RPMI8226 (cell line): ENCODE measurements around the gene ARMS2.

ENCODE experiments used
- DNase-seq: peaks from one replicate; pipeline ENCODE4 v3.0.0-alpha.2; 2015

ARMS2 gene

DNA sequence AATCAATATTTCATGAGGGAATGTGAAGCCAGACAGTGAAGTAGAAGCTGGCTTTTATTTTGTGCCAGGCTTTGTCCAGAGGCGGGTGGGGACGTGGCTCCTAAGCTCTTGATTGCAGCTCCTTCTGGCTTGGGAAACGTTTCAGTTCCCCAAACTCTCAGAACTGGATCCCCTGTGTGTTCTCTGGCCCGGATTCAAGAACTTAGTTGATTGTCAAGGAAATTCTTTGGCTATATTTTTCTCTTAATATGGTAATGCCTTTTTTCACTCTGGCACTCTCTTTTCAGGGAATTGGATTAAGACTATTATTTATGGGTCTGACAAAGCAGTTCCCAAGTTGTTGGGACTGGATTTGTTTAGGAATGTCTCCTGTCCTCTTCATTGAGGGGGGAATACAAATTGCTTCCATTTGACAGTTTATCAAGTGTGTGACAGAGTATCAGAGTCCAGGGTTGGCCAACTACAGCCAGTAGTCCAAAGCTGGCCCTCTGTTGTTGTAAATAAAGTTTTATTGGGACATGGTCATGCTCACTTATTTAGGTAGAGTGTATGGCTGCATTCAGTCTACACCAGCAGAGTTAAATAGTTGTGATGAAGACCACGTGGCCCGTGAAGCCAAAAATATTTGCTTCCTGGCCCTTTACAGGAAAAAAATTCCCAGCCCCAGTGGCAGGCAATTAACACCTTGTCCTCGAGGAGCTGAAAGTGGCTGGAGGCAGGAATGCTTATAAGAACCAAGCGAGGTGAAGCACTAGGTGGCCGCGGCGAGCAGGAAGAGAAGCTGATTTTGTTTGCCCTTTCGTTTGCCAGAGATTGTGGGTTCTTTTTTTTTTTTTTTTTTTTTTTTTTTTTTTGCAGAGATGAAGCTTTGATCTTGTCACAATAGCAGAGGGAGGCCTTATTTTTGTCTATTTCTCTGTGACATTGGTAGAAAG, 41.2 kb downstream of the ARMS2 start:
- DNase-seq, result peak; percentile 31

DNA sequence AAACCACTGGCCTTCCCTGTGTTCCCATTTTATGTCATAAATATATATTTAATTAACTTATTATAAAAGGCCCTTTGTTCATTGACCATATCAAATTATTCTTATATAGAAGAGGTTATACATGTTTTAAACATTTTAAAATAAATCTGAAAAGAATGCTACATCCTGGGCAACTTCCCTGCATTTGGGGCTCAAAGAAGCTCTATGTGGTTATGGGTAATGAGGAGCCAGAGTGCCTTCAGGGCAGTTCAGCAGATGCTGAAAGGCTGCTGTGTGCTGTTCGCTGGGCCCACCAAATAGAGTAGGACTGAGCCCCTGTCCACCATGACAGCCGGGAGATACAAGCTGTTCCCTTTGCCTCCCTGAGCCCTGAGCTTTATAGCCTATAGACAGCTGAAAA, 42.8 kb downstream of the ARMS2 start:
- no peak for DNase-seq

DNA sequence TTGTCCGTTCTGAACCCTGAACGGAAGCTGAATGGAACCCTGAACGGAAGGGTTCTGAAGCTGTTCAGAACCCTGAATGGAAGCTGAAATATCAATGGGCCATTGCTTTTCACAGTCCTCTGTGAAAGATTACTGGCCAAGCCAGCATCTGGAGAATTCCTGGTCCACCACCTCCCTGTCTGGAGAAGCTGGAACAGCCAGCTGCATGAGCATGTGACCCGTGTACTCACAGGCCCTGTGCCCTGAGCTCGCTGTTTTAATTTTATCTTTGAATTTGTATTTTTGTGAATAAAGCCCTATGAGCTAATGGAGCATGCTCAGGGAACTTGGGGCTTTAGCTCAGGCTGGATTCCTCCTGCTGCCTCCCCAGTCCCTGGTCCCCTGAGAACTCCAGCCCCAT, 44.1 kb downstream of the ARMS2 start:
- no peak for DNase-seq

DNA sequence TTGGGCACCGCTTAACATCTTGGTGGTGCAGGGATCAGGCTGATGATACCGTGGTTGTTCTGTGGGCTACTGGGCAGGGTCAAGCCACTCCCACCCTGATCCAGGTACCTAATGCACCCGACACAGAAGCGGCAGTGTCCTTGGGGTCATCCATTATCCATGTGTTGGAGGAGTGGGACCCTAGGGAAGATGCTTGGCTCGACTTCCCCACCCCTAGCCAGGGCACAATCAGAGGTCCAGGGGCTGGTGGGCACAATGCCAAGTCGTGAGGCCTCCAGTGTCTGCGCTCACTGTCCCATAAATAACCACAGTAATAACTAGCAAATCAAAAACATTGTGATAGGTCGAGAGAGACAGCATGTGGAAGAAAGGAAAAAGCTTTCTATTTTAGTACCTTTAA, 44.6 kb downstream of the ARMS2 start:
- no peak for DNase-seq

DNA sequence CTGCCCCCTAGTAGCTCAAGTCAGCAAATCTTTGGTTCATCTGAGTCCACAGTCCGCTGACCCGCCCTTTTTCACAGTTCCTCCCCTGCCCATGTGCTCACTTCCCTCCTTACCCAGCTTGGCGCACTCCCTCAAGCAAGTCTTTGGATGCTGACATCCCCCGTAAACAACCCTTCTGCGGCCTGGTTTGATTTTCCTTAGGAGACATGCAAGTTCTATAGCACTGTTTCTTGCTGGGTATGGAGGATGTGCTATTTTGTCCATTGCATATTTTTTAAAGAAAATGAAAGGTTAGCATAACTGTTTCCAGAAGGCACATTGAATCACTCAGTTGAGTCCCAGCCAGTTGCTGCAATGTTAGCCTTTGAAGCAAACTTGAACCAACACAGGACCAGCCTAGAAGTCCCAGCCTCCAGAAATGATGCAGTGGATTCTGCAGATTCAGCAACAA, 45.1 kb downstream of the ARMS2 start:
- DNase-seq, result peak; percentile 66

DNA sequence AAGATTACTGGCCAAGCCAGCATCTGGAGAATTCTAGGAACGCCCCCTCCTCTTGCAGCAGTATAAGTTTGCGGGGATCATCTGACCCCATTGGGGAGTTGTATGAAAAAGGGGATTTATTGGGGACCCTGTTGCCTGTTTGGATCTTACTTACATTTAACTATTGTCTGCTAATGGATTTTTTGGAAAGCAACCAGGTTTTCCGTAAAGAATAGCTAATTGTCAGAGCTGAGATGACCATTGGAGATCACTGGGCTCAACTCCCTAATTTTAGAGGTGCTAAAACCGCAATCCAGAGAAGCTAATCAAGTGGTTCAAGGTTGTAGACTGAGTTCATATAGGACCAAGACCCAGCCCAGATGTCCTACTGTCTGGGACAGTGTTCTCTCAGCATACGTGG, 45.7 kb downstream of the ARMS2 start:
- DNase-seq, result no peak

DNA sequence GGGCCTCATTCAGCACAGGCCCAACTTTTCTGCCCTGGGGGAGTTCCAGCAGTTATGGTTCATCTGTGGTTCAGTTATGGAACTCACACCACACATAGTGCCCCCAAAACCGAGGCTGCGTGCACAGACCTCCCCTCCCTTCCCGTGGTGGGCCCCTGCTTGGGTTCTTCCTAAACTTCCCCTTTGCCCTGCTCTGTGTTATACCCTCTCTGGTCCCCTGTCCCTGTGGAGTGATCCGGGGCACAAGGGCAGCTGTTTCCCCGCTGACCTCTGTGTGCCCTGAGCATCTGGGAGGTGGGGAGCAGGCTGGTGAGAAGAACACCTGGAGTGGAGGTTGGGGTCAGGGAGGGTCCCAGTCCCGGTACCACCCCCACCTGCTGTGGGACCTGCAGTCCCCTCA, 46.3 kb downstream of the ARMS2 start:
- DNase-seq, result no peak

DNA sequence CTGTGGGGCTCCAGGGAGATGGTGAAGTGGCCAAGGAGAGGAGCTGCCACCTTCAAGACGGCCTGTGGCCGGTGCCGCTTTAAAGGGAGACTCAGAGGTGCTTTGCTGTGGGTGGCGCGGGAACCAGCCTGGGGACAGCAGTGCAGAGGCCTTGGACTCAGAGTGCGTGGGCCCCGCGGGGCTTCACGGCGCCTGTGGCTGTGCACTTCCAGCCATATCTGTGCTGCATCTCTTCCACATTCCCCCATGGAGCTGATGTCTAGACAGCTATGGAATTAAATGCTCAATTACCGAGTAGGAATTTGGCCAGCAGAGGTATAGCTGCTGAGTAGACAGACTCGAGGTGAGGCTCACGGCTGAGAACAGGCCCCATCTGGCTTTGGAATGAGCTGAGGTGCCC, 48.6 kb downstream of the ARMS2 start:
- DNase-seq, result no peak

DNA sequence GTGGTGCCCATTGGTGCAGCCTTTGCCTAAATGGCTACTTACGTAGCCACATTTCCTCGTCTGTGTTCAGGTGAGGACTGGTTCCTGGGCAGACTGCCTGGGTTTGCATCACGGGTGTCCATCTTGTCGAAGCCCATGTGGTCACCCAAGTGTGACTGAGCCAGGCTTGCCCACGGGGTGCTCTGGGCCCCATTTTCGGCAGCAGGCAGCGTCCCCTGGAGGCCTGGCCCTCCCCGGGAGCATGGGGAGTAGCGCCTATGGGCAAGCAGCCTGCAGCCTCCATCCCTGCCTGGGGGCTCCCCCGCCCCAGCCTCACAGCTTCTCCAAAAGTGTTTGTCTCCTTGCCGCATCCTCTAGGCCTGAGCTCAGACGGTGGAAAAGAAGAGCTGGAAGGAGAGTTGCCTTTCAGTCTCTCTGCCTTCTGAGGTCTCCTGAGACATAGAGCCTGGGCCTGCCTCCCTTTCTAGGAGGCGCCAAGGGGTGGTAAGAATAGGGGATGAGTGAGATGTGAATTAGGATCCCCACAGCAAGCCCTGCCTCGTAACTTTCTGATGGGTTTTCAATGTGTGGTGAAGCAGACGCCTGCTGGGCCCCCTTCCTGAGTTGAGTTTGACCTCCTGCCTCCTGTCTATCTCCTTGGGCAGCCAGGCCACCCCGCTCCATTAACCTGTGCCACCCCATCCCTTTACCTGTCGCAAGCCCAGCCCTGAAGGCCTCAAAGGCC, 49.6 kb downstream of the ARMS2 start:
- DNase-seq, result no peak

DNA sequence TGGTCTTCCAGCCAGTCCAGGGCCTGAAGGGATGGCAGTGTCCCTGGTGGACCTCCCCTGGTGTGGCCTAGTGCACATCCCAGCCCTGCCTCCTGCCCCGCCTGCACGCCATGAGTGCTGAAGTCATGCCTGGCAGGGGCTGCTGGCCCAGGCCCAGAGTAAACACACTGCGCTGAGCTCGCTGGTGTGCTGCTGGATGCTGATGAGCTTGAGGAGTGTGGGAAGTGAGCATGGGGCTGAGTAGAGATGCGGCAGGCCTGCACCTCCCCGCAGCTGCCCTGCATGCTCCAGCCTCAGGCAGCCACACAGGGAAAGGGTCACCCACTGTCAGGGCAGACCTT, 50.1 kb downstream of the ARMS2 start:
- DNase-seq, result peak; percentile 28

DNA sequence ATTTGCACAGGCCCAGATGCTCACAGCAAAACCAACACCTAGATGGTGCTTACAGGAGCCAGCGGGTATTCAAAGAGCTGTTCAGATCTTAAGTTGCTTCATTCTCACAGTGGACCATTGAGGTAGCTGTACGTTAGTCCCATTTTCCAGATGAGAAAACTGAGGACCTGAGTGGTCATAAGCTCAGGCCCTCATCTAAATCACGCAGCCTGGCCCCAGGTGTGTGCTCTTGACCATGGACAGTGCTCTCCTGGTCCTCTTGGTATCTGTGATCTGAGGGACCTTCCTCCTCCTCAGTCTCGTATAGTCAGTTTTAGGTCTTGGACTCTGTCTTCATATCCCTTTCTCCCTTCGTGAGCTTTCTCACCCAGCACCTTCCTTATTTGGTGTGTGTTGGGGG, 50.6 kb downstream of the ARMS2 start:
- no peak for DNase-seq

DNA sequence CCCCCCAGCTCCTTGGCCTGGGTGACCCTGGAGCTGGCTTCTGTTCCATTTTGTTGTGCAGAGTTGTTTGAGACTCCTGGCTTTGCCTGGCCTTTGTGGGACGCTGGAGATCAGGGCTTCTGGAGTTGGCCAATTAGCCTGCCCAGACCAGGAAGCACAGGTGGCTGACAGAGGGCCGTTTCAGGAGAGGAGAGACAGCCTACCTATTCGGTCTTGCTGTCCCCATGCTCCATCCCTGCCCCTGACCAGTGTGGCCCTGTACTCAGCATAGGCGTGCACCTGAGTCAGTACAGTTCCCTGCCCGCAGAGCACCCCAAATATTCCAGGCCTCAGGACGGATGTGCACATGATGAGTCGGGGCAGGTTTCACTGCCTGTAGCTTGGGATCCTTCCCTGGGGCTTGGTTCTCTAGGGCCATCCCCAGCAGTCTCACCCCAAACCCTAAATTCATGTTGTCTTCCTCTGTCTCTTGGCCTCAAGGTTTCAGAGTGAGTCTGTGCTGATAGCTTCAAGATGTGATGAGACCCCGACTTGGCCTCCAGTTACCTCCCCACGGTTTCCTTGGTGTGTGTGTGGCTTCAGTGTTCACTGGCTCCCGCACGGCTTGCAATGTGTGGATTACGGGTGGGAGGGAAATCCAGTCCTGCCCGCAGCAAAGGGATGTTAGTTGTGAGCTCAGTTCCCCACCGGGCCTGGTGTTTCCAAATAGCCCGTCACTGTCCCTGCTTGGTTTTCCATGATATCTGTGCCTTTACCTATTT, 51.6 kb downstream of the ARMS2 start:
- DNase-seq, result no peak
